Endothelial cell of umbilical vein (primary cell): Measurements from ENCODE around the gene SMAD2. TPM values are rescaled to one million over a fixed set of nuclear protein-coding genes. Genes with fewer than 3 reads are reported as not detected.

Experiments
- BruUV-seq: library from RNA; stranded (reverse); fragments of 400-500 nt; replicated peaks from 2 replicates; lab custom pipeline; 2021; lab: Mats Ljungman, UMichigan
- CTCF ChIA-PET: fragments of 300-600, 350-600 bp; sonication (Branson Sonifier 250); formaldehyde crosslinking; loops from one replicate; lab custom pipeline; 2021; ENCODE audit warnings: antibody characterized with exemption, inconsistent platforms; lab: Charles Lee
- POLR2A ChIA-PET: fragments of 300-600, 350-600 bp; sonication (Branson Sonifier 250); formaldehyde crosslinking; loops from one replicate; lab custom pipeline; 2021; ENCODE audit warnings: antibody characterized with exemption, inconsistent platforms; lab: Charles Lee
- DNase-seq: peaks from one replicate; pipeline ENCODE4 v3.0.0-alpha.2; 2011; ENCODE audit warnings: low read depth, low spot score
- FAIRE-seq: peaks from 2 replicates; lab custom pipeline; 2011; peaks lifted over from hg19 to GRCh38; lab: Jason Lieb, UNC
- H2AFZ ChIP-seq: 2 replicates; pipeline ENCODE4 v1.6.0; 2012; ENCODE audit warnings: low read depth, low read length, control low read depth, inconsistent platforms
- H3K27ac ChIP-seq: 2 replicates; pipeline ENCODE4 v1.5.1; 2011; ENCODE audit warnings: low read depth, mild to moderate bottlenecking, control low read depth, low read length, moderate library complexity; ENCODE audit not compliant: insufficient read depth
- H3K27me3 ChIP-seq, 2 experiments: 2 replicates each; pipeline versions ENCODE4 v1.6.0 to v1.6.1; 2011; ENCODE audit warnings: low read length in 2 of 2, mixed read lengths in 1 of 2; ENCODE audit not compliant: control insufficient read depth in 2 of 2, insufficient read depth in 2 of 2
- H3K36me3 ChIP-seq, 2 experiments: 2 replicates in 1 of 2; 3 replicates in 1 of 2; pipeline ENCODE4 v1.5.1; 2011; ENCODE audit warnings: low read length in 2 of 2, mild to moderate bottlenecking in 1 of 2, moderate library complexity in 1 of 2; ENCODE audit not compliant: control insufficient read depth in 2 of 2, insufficient read depth in 2 of 2; ENCODE audit errors: extremely low read depth in 1 of 2
- H3K4me1 ChIP-seq: 3 replicates; pipeline ENCODE4 v1.5.1; 2011; ENCODE audit warnings: mild to moderate bottlenecking, low read length; ENCODE audit not compliant: control insufficient read depth, insufficient read depth; ENCODE audit errors: extremely low read depth
- H3K4me2 ChIP-seq: 2 replicates; pipeline ENCODE4 v1.6.1; 2011; ENCODE audit warnings: low read length, control low read depth, mixed read lengths; ENCODE audit not compliant: insufficient read depth
- H3K4me3 ChIP-seq, 3 experiments: fragments of 200-600 bp in 1 of 3; sonication (generic), shearing (Covaris generic) in 1 of 3; replicated peaks in 1 of 3; 2 replicates each; pipeline ENCODE4 v1.5.1; 2011 to 2016; ENCODE audit warnings: control low read depth in 3 of 3, low read length in 3 of 3, mild to moderate bottlenecking in 2 of 3, inconsistent platforms in 1 of 3, low read depth in 1 of 3, moderate library complexity in 1 of 3; ENCODE audit not compliant: insufficient read depth in 1 of 3
- H3K79me2 ChIP-seq: 2 replicates; pipeline ENCODE4 v1.6.0; 2012; ENCODE audit warnings: low read length, inconsistent platforms; ENCODE audit not compliant: control insufficient read depth, insufficient read depth
- H3K9ac ChIP-seq: replicated peaks from 2 replicates; pipeline ENCODE3; 2011; ENCODE audit warnings: low read length, control low read depth; ENCODE audit not compliant: insufficient read depth; ENCODE audit errors: extremely low read depth
- H3K9me1 ChIP-seq: replicated peaks from 3 replicates; pipeline ENCODE4 v1.6.0; 2011; ENCODE audit warnings: mild to moderate bottlenecking, low read length; ENCODE audit not compliant: control insufficient read depth, insufficient read depth; ENCODE audit errors: extremely low read depth
- H3K9me3 ChIP-seq: replicated peaks from 2 replicates; pipeline ENCODE4 v1.5.1; 2012; ENCODE audit warnings: low read length, inconsistent platforms; ENCODE audit not compliant: control insufficient read depth, insufficient read depth
- H4K20me1 ChIP-seq: replicated peaks from 2 replicates; pipeline ENCODE3; 2011; ENCODE audit warnings: mild to moderate bottlenecking, low read length; ENCODE audit not compliant: control insufficient read depth, insufficient read depth; ENCODE audit errors: extremely low read depth
- FOS ChIP-seq: IDR thresholded peaks from 2 replicates; pipeline ENCODE4 v1.6.1; 2011; ENCODE audit warnings: mild to moderate bottlenecking, low read length, moderate library complexity, borderline replicate concordance; ENCODE audit not compliant: insufficient read depth
- GATA2 ChIP-seq: IDR thresholded peaks from 2 replicates; pipeline ENCODE4 v1.7.0; 2011; ENCODE audit warnings: low read depth, mild to moderate bottlenecking, moderate library complexity, mixed read lengths, low read length; ENCODE audit not compliant: insufficient read length, insufficient read depth
- JUN ChIP-seq: IDR thresholded peaks from 2 replicates; pipeline ENCODE4 v1.6.1; 2011; ENCODE audit warnings: borderline replicate concordance, low read depth; ENCODE audit not compliant: insufficient read length, insufficient read depth
- MYC ChIP-seq: IDR thresholded peaks from one replicate; pipeline ENCODE4 v1.6.1; 2011; ENCODE audit warnings: mild to moderate bottlenecking, low read depth, low read length
- POLR2A ChIP-seq: IDR thresholded peaks from 2 replicates; pipeline ENCODE4 v1.6.1; 2012; ENCODE audit warnings: low read depth, mild to moderate bottlenecking, control low read depth, low read length
- POLR2AphosphoS5 ChIP-seq: IDR thresholded peaks from 2 replicates; pipeline ENCODE4 v1.6.1; 2012; ENCODE audit warnings: low read depth, mild to moderate bottlenecking, control low read depth, low read length, moderate library complexity; ENCODE audit not compliant: insufficient read depth
- dilution Hi-C: fragments of 300-500 bp; cut with MboI; formaldehyde crosslinking; loops from one replicate; pipeline ENCODE4 v1.15.0; 2019; ENCODE audit warnings: low sequenced_read_pairs; ENCODE audit not compliant: extremely low pct_ligation_motif_present
- intact Hi-C: fragments of 100-400 bp; cut with micrococcal nuclease; formaldehyde crosslinking; loops from one replicate; pipeline ENCODE4 v1.10.0; 2022
- polyA plus RNA-seq, 4 experiments: library from polyadenylated mRNA; depleted of rRNA in 3 of 4; stranded (reverse) in 3 of 4; unstranded in 1 of 4; fragments of >200 nt; gene quantifications; 2 replicates each; pipeline versions ENCODE4 v1.2.1 to v1.2.3, GENCODE V29; 2011 to 2012; ENCODE audit warnings: missing spikeins in 1 of 4
- total RNA-seq: library from RNA; stranded (reverse); gene quantifications from 2 replicates; pipeline ENCODE4 v1.2.3, GENCODE V29; 2021

SMAD2 gene
- total and polyA plus RNA-seq, 2 donors (not counting 3 experiments of a cell fraction or from before 2014, with no cell fraction given) = 40.3 to 123 TPM

GRCh38 chr18:47901624-47902362 is 28.7 kb downstream of the SMAD2 start:
- Histone ChIP-seq H4K20me1 (peaks cover 54% of the 10 kb centered on the region), H3K79me2 (peaks cover 94% of the 10 kb centered on the region), H3K9ac (no peak overlapping the region), H3K27me3 (no peaks in the 10 kb centered on the region), H3K9me1 (no peaks in the 10 kb centered on the region), H3K4me2 (no peak overlapping the region), H3K27ac (no peak overlapping the region), H3K9me3 (no peaks in the 10 kb centered on the region), H3K36me3 (no peaks in the 10 kb centered on the region), H2AFZ (no peak overlapping the region), H3K4me1 (peaks cover 20% of the 10 kb centered on the region), H3K4me3 (no peak overlapping the region)
- ChIA-PET POLR2A (no interaction called here), CTCF (interaction anchor here (1.5 kb wide), 1 partner anchor 8 kb away, joined by 4 read pairs; no protein-coding TSS in a partner anchor)
- no TSS peak for BruUV-seq
- intact Hi-C loops (no loop called here), dilution Hi-C loops (no loop called here)
- no peak for DNase-seq
- TF ChIP-seq MYC (no peak), JUN (no peak), GATA2 (peak; percentile 12), POLR2AphosphoS5 (no peak), FOS (no peak), POLR2A (no peak)
- FAIRE-seq = no peak
